ENCODE data around the gene CFDP1. TPM values are rescaled to one million over a fixed set of nuclear protein-coding genes. Genes with fewer than 3 reads are reported as not detected.

The CFDP1 gene
- total RNA-seq, 6 donors from 2014 or later: 36.8 to 185 (median 50.6) TPM

DNA sequence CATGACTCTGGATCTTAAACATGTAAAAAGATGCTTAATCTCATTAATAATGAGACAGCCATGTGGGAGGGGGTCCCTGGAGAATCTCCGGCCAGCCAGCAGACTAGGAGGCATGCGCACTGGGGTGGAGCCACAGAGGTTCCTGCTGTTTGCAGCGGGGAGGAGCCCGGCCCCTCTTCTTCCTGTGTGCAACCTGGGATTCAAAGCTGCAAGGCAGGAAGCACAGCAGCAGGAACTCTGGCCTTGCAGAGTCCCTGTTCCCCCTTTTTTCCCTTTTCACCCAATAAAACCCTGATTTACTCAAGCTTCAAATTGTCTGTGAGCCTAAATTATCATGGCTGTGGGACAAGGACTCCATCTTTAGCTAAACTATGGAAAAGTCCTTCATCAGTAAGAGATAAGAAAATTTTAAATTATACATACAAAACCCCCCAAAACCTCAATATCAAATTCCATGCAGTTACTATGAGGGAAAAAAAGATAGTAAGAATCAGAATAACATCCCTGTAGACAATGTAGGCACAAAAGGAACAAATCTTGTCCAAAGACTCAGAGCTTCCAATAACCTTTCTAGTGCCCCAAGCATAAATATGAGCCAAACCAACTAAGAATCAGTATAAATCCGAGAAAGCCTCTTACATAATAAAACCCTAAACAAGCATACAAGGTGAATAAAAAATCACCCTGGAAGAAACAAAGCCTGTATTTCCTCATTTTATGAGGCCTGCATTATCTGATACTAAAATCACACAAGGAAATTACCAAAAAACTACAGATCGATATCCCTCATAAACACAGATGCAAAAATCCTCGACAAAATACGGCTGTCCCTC, 12.1 kb downstream of the CFDP1 start:
- no peak for TF ChIP-seq EP300 (IDR thresholded peaks at IDR 0.05)
- TF ChIP-seq, protein P1, sequence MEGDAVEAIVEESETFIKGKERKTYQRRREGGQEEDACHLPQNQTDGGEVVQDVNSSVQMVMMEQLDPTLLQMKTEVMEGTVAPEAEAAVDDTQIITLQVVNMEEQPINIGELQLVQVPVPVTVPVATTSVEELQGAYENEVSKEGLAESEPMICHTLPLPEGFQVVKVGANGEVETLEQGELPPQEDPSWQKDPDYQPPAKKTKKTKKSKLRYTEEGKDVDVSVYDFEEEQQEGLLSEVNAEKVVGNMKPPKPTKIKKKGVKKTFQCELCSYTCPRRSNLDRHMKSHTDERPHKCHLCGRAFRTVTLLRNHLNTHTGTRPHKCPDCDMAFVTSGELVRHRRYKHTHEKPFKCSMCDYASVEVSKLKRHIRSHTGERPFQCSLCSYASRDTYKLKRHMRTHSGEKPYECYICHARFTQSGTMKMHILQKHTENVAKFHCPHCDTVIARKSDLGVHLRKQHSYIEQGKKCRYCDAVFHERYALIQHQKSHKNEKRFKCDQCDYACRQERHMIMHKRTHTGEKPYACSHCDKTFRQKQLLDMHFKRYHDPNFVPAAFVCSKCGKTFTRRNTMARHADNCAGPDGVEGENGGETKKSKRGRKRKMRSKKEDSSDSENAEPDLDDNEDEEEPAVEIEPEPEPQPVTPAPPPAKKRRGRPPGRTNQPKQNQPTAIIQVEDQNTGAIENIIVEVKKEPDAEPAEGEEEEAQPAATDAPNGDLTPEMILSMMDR (IDR thresholded peaks at IDR 0.05): no peak
- TF ChIP-seq POLR2A (IDR thresholded peaks at IDR 0.05): no peak
- no peak for TF ChIP-seq POLR2AphosphoS5 (IDR thresholded peaks at IDR 0.05)
- Histone ChIP-seq H3K27me3 (no peaks in the 10 kb centered on the region), H3K27ac (peak overlapping the region in 3 of 4 donors; percentile 22 to 55 (median 36)), H3K36me3 (no peaks in the 10 kb centered on the region), H3K4me3 (peak overlapping the region in 2 of 4 donors; percentile 20 to 30), H3K4me1 (peaks cover 10 to 15% (median 12%) of the 10 kb centered on the region in 4 donors), H3K9me3 (no peaks in the 10 kb centered on the region)
- DNase-seq (peak in 1 of 2 donors; percentile 87), ATAC-seq (ENCODE audit: low FRiP score in 2 of 2) (peak; percentile 81 to 91)
- WGBS, 2 donors: 20 to 25% methylated on average over 8 of the region's 8 CpGs

DNA sequence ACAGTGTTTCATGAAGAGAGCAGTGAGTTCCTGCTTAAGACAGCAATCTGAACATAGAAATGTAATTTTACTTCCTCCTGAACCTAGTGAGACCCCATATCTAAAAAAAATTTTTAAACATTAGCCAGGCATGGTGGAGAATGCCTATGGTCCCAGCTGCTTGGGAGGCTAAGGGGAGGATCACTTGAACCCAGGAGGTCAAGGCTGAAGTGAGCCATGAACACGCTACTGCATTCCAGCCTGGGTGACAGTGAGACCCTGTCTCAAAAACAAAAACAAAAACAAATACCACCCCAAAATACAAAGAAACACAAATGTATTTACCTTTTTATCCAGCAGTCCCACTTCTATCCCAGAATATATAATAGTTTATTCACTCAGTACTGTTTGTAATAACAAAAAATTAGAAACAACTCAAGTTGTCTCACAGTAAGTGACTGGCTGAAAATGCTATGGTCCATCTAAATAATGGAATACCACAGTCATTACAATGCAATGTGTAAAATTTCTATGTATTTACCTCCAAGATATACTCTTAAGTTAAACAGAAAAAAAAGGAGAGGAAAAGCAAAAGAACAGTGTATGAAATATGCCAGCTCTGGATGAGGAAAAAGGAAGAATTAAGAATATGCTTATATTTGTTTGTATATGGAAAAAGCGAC, 16.3 kb downstream of the CFDP1 start:
- peaks cover 11 to 23% (median 14%) of the 10 kb centered on the region in 4 donors for H3K4me1 ChIP-seq
- no peaks in the 10 kb centered on the region for H3K27me3 ChIP-seq
- 41 to 46% methylated on average over 2 of the region's 2 CpGs for WGBS, 2 donors
- TF ChIP-seq, protein P1 (IDR thresholded peaks at IDR 0.05): no peak
- TF ChIP-seq POLR2A (IDR thresholded peaks at IDR 0.05) (no peak), POLR2AphosphoS5 (IDR thresholded peaks at IDR 0.05) (no peak), EP300 (IDR thresholded peaks at IDR 0.05) (no peak)
- peaks cover 3 to 5% (median 4%) of the 10 kb centered on the region in 4 donors for H3K36me3 ChIP-seq
- H3K4me3 ChIP-seq: no peak overlapping the region
- DNase-seq (no peak), ATAC-seq (ENCODE audit: low FRiP score in 2 of 2) (no peak)
- no peak overlapping the region for H3K27ac ChIP-seq
- no peaks in the 10 kb centered on the region for H3K9me3 ChIP-seq

DNA sequence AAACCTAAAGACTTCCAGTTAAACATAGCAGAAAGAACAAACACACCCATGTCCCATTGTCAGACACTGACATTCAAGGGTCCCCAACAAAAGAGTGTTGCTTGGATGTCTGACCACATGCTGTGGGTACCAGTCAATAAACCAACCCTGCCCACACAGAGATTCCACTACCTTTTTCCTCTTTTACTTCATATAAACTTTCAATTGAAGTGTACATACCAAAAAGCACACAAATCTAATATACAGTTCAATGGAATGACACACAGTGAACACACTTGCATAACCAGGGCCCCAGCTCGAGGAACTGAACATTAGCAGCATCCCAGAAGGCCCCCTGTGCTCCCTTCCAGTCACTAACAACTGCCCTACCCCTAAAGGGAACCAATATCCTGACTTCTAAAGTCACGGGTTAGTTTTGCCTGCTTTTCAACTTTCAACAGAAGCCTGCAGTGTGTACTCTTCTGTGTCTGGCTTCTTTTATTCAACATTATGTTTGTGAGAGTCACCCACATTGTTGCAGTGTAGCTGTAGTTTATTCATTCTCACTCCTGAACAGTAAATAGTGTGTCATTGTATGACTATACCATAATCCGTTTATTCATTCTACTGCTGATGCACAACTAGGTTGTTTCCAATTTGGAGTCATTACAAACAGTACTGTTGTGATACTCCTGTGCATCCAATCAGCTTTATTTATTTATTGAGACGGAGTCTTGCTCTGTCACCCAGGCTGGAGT, 18.0 kb downstream of the CFDP1 start:
- 77 to 84% methylated on average over 4 of the region's 4 CpGs for WGBS, 2 donors
- Histone ChIP-seq H3K4me1 (peaks cover 0 to 12% (median 2%) of the 10 kb centered on the region in 4 donors), H3K27me3 (no peaks in the 10 kb centered on the region), H3K4me3 (no peak overlapping the region), H3K9me3 (no peaks in the 10 kb centered on the region), H3K36me3 (peaks cover 3 to 19% (median 15%) of the 10 kb centered on the region in 4 donors), H3K27ac (no peak overlapping the region)
- TF ChIP-seq, protein P1 (IDR thresholded peaks at IDR 0.05): no peak
- no peak for TF ChIP-seq POLR2AphosphoS5 (IDR thresholded peaks at IDR 0.05)
- TF ChIP-seq EP300 (IDR thresholded peaks at IDR 0.05): no peak
- TF ChIP-seq POLR2A (IDR thresholded peaks at IDR 0.05): no peak
- no peak for DNase-seq
- no peak for ATAC-seq (ENCODE audit: low FRiP score in 2 of 2)

DNA sequence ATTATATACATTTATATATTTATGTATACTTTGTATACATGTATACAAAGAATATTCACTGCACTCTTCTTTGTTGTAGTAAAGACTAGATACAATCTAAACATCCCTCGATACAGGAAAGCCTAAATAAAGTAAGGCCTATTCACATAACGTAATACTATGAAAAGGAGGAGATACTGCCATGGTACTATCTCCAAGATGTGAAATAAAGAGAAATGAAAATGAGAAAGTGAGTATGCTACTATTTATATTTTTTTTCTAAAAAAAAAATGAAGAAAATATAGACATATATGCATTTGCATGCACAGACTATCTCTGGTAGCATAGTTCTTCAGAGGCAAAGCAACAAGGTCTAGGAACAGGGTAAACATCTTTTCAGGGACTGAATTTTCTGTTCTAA, 19.4 kb downstream of the CFDP1 start:
- no peak for DNase-seq
- no peak for TF ChIP-seq EP300 (IDR thresholded peaks at IDR 0.05)
- no peak for TF ChIP-seq POLR2A (IDR thresholded peaks at IDR 0.05)
- H3K9me3 ChIP-seq: no peaks in the 10 kb centered on the region
- peaks cover 0 to 12% (median 2%) of the 10 kb centered on the region in 4 donors for H3K4me1 ChIP-seq
- H3K27me3 ChIP-seq: no peaks in the 10 kb centered on the region
- 55 to 73% methylated on average over 2 of the region's 2 CpGs for WGBS, 2 donors
- peaks cover 3 to 30% (median 15%) of the 10 kb centered on the region in 4 donors for H3K36me3 ChIP-seq
- ATAC-seq (ENCODE audit: low FRiP score in 2 of 2): no peak
- H3K4me3 ChIP-seq: no peak overlapping the region
- no peak overlapping the region for H3K27ac ChIP-seq

DNA sequence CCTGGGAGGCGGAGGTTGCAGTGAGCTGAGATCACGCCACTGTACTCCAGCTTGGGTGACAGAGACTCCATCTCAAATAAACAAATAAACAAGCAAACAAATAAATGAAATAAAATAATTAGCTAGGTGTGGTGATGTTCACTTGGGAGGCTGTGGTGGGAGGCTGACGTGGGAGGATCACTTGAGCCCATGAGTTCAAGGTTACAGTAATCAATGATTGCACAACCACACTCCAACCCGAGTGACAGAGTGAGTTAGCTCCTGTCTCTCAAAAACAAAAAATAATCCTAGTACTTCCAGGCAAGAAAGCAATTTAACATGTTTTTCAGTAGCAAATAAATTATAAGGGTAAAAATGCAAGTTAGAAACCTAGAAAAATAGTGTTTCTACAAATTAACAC, 26.4 kb downstream of the CFDP1 start:
- Histone ChIP-seq H3K36me3 (peaks cover 0 to 51% (median 11%) of the 10 kb centered on the region in 4 donors), H3K4me3 (no peak overlapping the region), H3K27ac (no peak overlapping the region), H3K9me3 (no peaks in the 10 kb centered on the region), H3K27me3 (no peaks in the 10 kb centered on the region), H3K4me1 (peaks cover 7 to 9% (median 9%) of the 10 kb centered on the region in 4 donors)
- TF ChIP-seq POLR2A (IDR thresholded peaks at IDR 0.05) (no peak), EP300 (IDR thresholded peaks at IDR 0.05) (no peak), POLR2AphosphoS5 (IDR thresholded peaks at IDR 0.05) (no peak)
- TF ChIP-seq, protein P1 (IDR thresholded peaks at IDR 0.05): no peak
- no peak for ATAC-seq (ENCODE audit: low FRiP score in 2 of 2)
- WGBS, 2 donors: 70 to 83% methylated on average over 4 of the region's 4 CpGs
- no peak for DNase-seq

All from upper lobe of left lung (tissue), 6 donors.